Mesothelial cell of epicardium (in vitro differentiated cells): ENCODE results near the gene LRRC43. TPM values are rescaled to one million over a fixed set of nuclear protein-coding genes. Genes with fewer than 3 reads are reported as not detected.
"Not testable (repeated sequence)": the region's sequence is repeated elsewhere in the genome, so short reads cannot be mapped to it uniquely, and the experiment has no call there.

Source experiments
- DNase-seq, 2 experiments: peaks; one replicate each; pipeline ENCODE4 v3.0.0; 2021; ENCODE audit warnings: low spot score in 2 of 2; ENCODE audit not compliant: unreplicated experiment in 2 of 2
- H3K27ac Mint-ChIP-seq: 2 replicates; pipeline ENCODE4 v1.8.0; 2021; ENCODE audit warnings: mixed read lengths
- H3K27me3 Mint-ChIP-seq: 2 replicates; pipeline ENCODE4 v1.8.0; 2021; ENCODE audit warnings: low read depth, mixed read lengths
- H3K36me3 Mint-ChIP-seq: 2 replicates; pipeline ENCODE4 v1.8.0; 2021; ENCODE audit warnings: mixed read lengths
- H3K4me1 Mint-ChIP-seq: 2 replicates; pipeline ENCODE4 v1.8.0; 2021; ENCODE audit warnings: mixed read lengths
- H3K4me3 Mint-ChIP-seq: 2 replicates; pipeline ENCODE4 v1.8.0; 2021; ENCODE audit warnings: mild to moderate bottlenecking, moderate library complexity, mixed read lengths
- H3K9me3 Mint-ChIP-seq: 2 replicates; pipeline ENCODE4 v1.8.0; 2021; ENCODE audit warnings: mixed read lengths
- CTCF ChIP-seq: fragments of 200-600 bp; sonication (generic); IDR thresholded peaks from one replicate; pipeline ENCODE4 v1.5.0; 2021; ENCODE audit warnings: antibody characterized with exemption; ENCODE audit not compliant: unreplicated experiment
- total RNA-seq: library from RNA; stranded (reverse); gene quantifications from 3 replicates; pipeline ENCODE4 v1.2.1, GENCODE V29; 2021

LRRC43 gene
- total RNA-seq, 1 donor from 2014 or later, result 3.9 TPM

GRCh38 chr12:122167356-122167925 is 15.5 kb upstream of the LRRC43 start:
- no peak overlapping the region for H3K27ac Mint-ChIP-seq
- TF ChIP-seq CTCF, result no peak
- no peaks in the 10 kb centered on the region for H3K36me3 Mint-ChIP-seq
- no peaks in the 10 kb centered on the region for H3K27me3 Mint-ChIP-seq
- H3K4me3 Mint-ChIP-seq, result no peak overlapping the region
- H3K9me3 Mint-ChIP-seq, result no peaks in the 10 kb centered on the region
- H3K4me1 Mint-ChIP-seq, result no peaks in the 10 kb centered on the region
- no peak for DNase-seq

GRCh38 chr12:122168492-122168891 is 14.4 kb upstream of the LRRC43 start:
- H3K36me3 Mint-ChIP-seq, result no peaks in the 10 kb centered on the region
- H3K9me3 Mint-ChIP-seq, result no peaks in the 10 kb centered on the region
- no peak for TF ChIP-seq CTCF
- DNase-seq, result no peak
- no peak overlapping the region for H3K4me3 Mint-ChIP-seq
- no peak overlapping the region for H3K27ac Mint-ChIP-seq
- H3K4me1 Mint-ChIP-seq, result no peaks in the 10 kb centered on the region
- H3K27me3 Mint-ChIP-seq, result no peaks in the 10 kb centered on the region

- Mint-ChIP-seq H3K27me3 (peaks cover 3% of the 10 kb centered on the region), H3K4me1 (no peaks in the 10 kb centered on the region), H3K27ac (no peak overlapping the region), H3K36me3 (no peaks in the 10 kb centered on the region), H3K4me3 (no peak overlapping the region), H3K9me3 (no peaks in the 10 kb centered on the region)
- no peak for TF ChIP-seq CTCF
- no peak for DNase-seq
Measured at GRCh38 chr12:122171399-122171798, 11.5 kb upstream of the LRRC43 start.

- no peaks in the 10 kb centered on the region for H3K9me3 Mint-ChIP-seq
- H3K27me3 Mint-ChIP-seq, result peaks cover 3% of the 10 kb centered on the region
- H3K4me1 Mint-ChIP-seq, result no peaks in the 10 kb centered on the region
- no peak overlapping the region for H3K4me3 Mint-ChIP-seq
- no peaks in the 10 kb centered on the region for H3K36me3 Mint-ChIP-seq
- no peak overlapping the region for H3K27ac Mint-ChIP-seq
- no peak for DNase-seq
- no peak for TF ChIP-seq CTCF
Measured at GRCh38 chr12:122172262-122172939, 10.5 kb upstream of the LRRC43 start.

GRCh38 chr12:122174155-122174845 is 8.6 kb upstream of the LRRC43 start, which contains the start of gene IL31:
TSS of gene IL31 (minus strand) at chr12:122174221. CDS start at chr12:122174172, 49 bp downstream.
- no peak for DNase-seq
- no peak for TF ChIP-seq CTCF
- H3K27me3 Mint-ChIP-seq, result peaks cover 3% of the 10 kb centered on the region
- no peaks in the 10 kb centered on the region for H3K9me3 Mint-ChIP-seq
- no peaks in the 10 kb centered on the region for H3K36me3 Mint-ChIP-seq
- H3K4me3 Mint-ChIP-seq, result no peak within 1 kb of the TSS
- no peak within 1 kb of the TSS for H3K27ac Mint-ChIP-seq
- no peaks in the 10 kb centered on the region for H3K4me1 Mint-ChIP-seq

GRCh38 chr12:122176473-122176872 is 6.5 kb upstream of the LRRC43 start:
- H3K36me3 Mint-ChIP-seq, H3K4me3 Mint-ChIP-seq, H3K9me3 Mint-ChIP-seq, H3K4me1 Mint-ChIP-seq, DNase-seq, H3K27me3 Mint-ChIP-seq, H3K27ac Mint-ChIP-seq: not testable (repeated sequence)
